Heart left ventricle (tissue), 13 donors: Measurements from ENCODE around the gene LRRC15.

Experiments
- CTCF ChIP-seq, 12 donors: fragments of 200-600 bp; sonication (generic) in 4 of 12; IDR thresholded peaks; one replicate each; pipeline versions ENCODE4 v1.5.0 to v1.8.0; 2018 to 2022; ENCODE audit warnings: antibody characterized with exemption in 12 of 12, mild to moderate bottlenecking in 5 of 12
- POLR2A ChIP-seq, 2 donors: fragments of 450-650 bp; IDR thresholded peaks; one replicate each; pipeline ENCODE4 v1.6.1; 2017; ENCODE audit warnings: antibody characterized with exemption in 2 of 2, mild to moderate bottlenecking in 2 of 2, moderate library complexity in 2 of 2
- donor health status: ischemic (EF 13 %, LVEDD 7.1; RV severe dilation, severe dysfunction).
- donor health status: DM: no; HTN: yes; CAD: no.
- donor health status: DM: no; HTN: no; CAD: no.
- donor health status: ischemic (EF 25% LVEDD 6.9; RV normal size, moderate dysfunction).
- donor health status: ischemic (EF 25% LVEDD 5.7; RV mildly dilated, moderate dysfunction).
- donor health status: ischemic (EF 35%, LVEDD 5.7; RV mildly dilated, moderate dysfunction).
- donor health status: nonischemic (EF 11% LVEDD 7.7; RV severe dilation, severe dysfunction).
- donor health status: DM: yes; HTN: yes; CAD: no.
- donor health status: PGD.
- donor health status: ischemic (EF 29% LVEDD 5.4; RV normal size, mild dysfunction).
- donor health status: nonischemic (EF 23%, LVEDD 6.1; RV moderate dilation, normal function).

GRCh38 chr3:194401346-194401745 lies 31.8 kb upstream of the LRRC15 start:
- no peak for TF ChIP-seq CTCF (IDR thresholded peaks at IDR 0.05)
- TF ChIP-seq POLR2A (IDR thresholded peaks at IDR 0.05): no peak
